PC-9 (cell line): ENCODE measurements around the gene PCDHGB1. TPM values are rescaled to one million over a fixed set of nuclear protein-coding genes. Genes with fewer than 3 reads are reported as not detected.

Experiments
- BruUV-seq: library from RNA; stranded (reverse); fragments of 400-500 nt; replicated peaks from 2 replicates; lab custom pipeline; 2021; lab: Mats Ljungman, UMichigan
- CTCF ChIA-PET: fragments of 300-600 bp; sonication (Branson Sonifier 250); formaldehyde crosslinking; loops from one replicate; lab custom pipeline; 2022; ENCODE audit warnings: antibody characterized with exemption; lab: Charles Lee
- POLR2A ChIA-PET: fragments of 300-600 bp; sonication (Branson Sonifier 250); formaldehyde crosslinking; loops from one replicate; lab custom pipeline; 2022; ENCODE audit warnings: antibody characterized with exemption; ENCODE audit not compliant: unreplicated experiment; lab: Charles Lee
- DNase-seq, 2 experiments: peaks; one replicate each; pipeline versions ENCODE4 v3.0.0 to v3.0.0-alpha.2; 2015 to 2022; ENCODE audit warnings: mixed read lengths in 1 of 2
- H2AFZ ChIP-seq: fragments of 200-600 bp; sonication (generic); 2 replicates; pipeline ENCODE4 v1.8.1; 2017; ENCODE audit warnings: antibody characterized with exemption
- H3F3A ChIP-seq: fragments of 200-600 bp; sonication (generic); 2 replicates; pipeline ENCODE4 v1.8.1; 2017; ENCODE audit warnings: antibody characterized with exemption, mild to moderate bottlenecking, low read depth; ENCODE audit not compliant: insufficient read depth
- H3K27ac ChIP-seq: fragments of 200-600 bp; sonication (generic); 2 replicates; pipeline ENCODE4 v1.6.1; 2016; ENCODE audit warnings: mixed run types
- H3K27me3 ChIP-seq: fragments of 200-600 bp; sonication (generic); 2 replicates; pipeline ENCODE4 v1.6.1; 2016; ENCODE audit warnings: low read depth, mixed run types; ENCODE audit not compliant: insufficient read depth
- H3K36me3 ChIP-seq: fragments of 200-600 bp; sonication (generic); 2 replicates; pipeline ENCODE4 v1.6.1; 2016; ENCODE audit warnings: low read depth, mixed run types
- H3K4me1 ChIP-seq: fragments of 200-600 bp; sonication (generic); replicated peaks from 2 replicates; pipeline ENCODE4 v1.6.1; 2016; ENCODE audit warnings: mixed run types; ENCODE audit not compliant: insufficient read depth
- H3K4me2 ChIP-seq: fragments of 200-600 bp; sonication (generic); 2 replicates; pipeline ENCODE4 v1.6.1; 2017; ENCODE audit warnings: mixed run types
- H3K4me3 ChIP-seq: fragments of 200-600 bp; sonication (generic); 2 replicates; pipeline ENCODE4 v1.6.1; 2016; ENCODE audit warnings: mixed run types
- H3K79me2 ChIP-seq: fragments of 200-600 bp; sonication (generic); 2 replicates; pipeline ENCODE4 v1.6.1; 2017; ENCODE audit warnings: low read depth, mixed run types
- H3K9me2 ChIP-seq: fragments of 200-600 bp; sonication (generic); 2 replicates; pipeline ENCODE4 v1.8.1; 2017; ENCODE audit warnings: mild to moderate bottlenecking; ENCODE audit not compliant: insufficient read depth
- H3K9me3 ChIP-seq: fragments of 200-600 bp; sonication (generic); 2 replicates; pipeline ENCODE4 v1.8.1; 2016; ENCODE audit warnings: low read depth; ENCODE audit not compliant: insufficient read depth
- H4K20me1 ChIP-seq: fragments of 200-600 bp; sonication (generic); 2 replicates; pipeline ENCODE4 v1.8.1; 2017; ENCODE audit not compliant: insufficient read depth
- EZH2 ChIP-seq: fragments of 200-600 bp; sonication (generic); IDR thresholded peaks from 2 replicates; pipeline ENCODE4 v1.8.0; 2017; ENCODE audit warnings: antibody characterized with exemption, low read depth
- intact Hi-C: fragments of 100-400 bp; cut with micrococcal nuclease; formaldehyde crosslinking; loops from one replicate; pipeline ENCODE4 v1.10.0; 2022; ENCODE audit not compliant: unreplicated experiment
- total RNA-seq: library from RNA; stranded (reverse); gene quantifications from 2 replicates; pipeline ENCODE4 v1.2.3, GENCODE V29; 2021
- TF ChIP-seq, protein P1 (sequence below): fragments of 200-600 bp; sonication (generic); conservative IDR thresholded peaks from 2 replicates; pipeline ENCODE4 v1.6.1; 2017; ENCODE audit warnings: mixed run types, antibody characterized with exemption, mild to moderate bottlenecking, moderate library complexity

PCDHGB1 gene
- total RNA-seq, 1 experiment from 2014 or later: not detected

DNA sequence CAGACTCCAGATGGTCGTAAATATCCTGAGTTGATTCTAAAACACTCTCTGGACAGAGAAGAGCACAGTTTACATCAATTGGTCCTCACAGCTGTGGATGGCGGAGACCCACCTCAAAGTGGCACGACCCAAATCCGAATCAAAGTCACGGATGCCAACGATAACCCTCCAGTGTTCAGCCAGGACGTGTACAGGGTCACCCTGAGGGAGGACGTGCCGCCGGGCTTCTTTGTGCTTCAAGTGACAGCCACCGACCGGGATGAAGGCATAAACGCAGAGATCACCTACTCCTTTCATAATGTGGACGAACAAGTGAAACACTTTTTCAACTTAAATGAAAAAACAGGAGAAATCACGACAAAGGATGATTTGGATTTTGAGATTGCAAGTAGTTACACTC is 10.8 kb downstream of the PCDHGB1 start:
- no peaks in the 10 kb centered on the region for H3F3A ChIP-seq
- H3K79me2 ChIP-seq: no peaks in the 10 kb centered on the region
- BruUV-seq: no TSS peak
- intact Hi-C loops: no loop called here
- TF ChIP-seq, protein P1, sequence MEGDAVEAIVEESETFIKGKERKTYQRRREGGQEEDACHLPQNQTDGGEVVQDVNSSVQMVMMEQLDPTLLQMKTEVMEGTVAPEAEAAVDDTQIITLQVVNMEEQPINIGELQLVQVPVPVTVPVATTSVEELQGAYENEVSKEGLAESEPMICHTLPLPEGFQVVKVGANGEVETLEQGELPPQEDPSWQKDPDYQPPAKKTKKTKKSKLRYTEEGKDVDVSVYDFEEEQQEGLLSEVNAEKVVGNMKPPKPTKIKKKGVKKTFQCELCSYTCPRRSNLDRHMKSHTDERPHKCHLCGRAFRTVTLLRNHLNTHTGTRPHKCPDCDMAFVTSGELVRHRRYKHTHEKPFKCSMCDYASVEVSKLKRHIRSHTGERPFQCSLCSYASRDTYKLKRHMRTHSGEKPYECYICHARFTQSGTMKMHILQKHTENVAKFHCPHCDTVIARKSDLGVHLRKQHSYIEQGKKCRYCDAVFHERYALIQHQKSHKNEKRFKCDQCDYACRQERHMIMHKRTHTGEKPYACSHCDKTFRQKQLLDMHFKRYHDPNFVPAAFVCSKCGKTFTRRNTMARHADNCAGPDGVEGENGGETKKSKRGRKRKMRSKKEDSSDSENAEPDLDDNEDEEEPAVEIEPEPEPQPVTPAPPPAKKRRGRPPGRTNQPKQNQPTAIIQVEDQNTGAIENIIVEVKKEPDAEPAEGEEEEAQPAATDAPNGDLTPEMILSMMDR: no peak
- no peak for TF ChIP-seq EZH2
- H3K27ac ChIP-seq: no peak overlapping the region
- POLR2A ChIA-PET: no interaction called here
- peaks cover 19% of the 10 kb centered on the region for H3K27me3 ChIP-seq
- DNase-seq: no peak
- no peak overlapping the region for H3K4me3 ChIP-seq
- H3K36me3 ChIP-seq: no peaks in the 10 kb centered on the region
- no peak overlapping the region for H3K4me2 ChIP-seq
- no peaks in the 10 kb centered on the region for H3K4me1 ChIP-seq
- H3K9me3 ChIP-seq: peaks cover 7% of the 10 kb centered on the region; the same call in 1 of the 2 replicates
- CTCF ChIA-PET: interaction anchor here (1.3 kb wide), 1 partner anchor 40 kb away, joined by 4 read pairs; the partner anchor contains the start of gene TAF7
- H3K9me2 ChIP-seq: no peaks in the 10 kb centered on the region
- no peaks in the 10 kb centered on the region for H4K20me1 ChIP-seq
- H2AFZ ChIP-seq: no peak overlapping the region

DNA sequence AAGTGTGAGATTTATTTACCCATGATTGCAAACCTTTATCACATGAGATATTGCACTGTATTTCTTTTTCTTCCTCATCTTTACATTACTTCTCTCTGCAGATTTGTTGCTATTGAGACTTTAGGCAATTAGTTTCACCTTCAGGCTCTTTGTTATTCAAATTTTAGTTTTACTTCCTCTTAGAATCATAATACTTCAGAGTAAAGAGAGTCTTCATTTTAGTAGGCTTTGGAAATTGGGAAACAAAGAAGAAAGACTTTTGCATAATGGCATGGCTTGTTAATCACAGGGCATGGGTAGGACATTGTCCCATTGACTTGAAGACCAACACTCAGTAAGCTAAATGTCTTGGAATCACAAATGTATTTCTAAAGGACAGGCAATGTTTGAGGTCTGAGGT is 12.8 kb downstream of the PCDHGB1 start:
- H3K27me3 ChIP-seq: peaks cover 35% of the 10 kb centered on the region
- no peak overlapping the region for H3K4me3 ChIP-seq
- intact Hi-C loops: no loop called here
- no peak for DNase-seq
- H3K27ac ChIP-seq: no peak overlapping the region
- no peak overlapping the region for H3K4me2 ChIP-seq
- H2AFZ ChIP-seq: no peak overlapping the region
- no peaks in the 10 kb centered on the region for H3K79me2 ChIP-seq
- BruUV-seq: no TSS peak
- no peaks in the 10 kb centered on the region for H4K20me1 ChIP-seq
- H3K36me3 ChIP-seq: no peaks in the 10 kb centered on the region
- no peaks in the 10 kb centered on the region for H3K9me2 ChIP-seq
- peaks cover 9% of the 10 kb centered on the region; the same call in 1 of the 2 replicates for H3K9me3 ChIP-seq
- POLR2A ChIA-PET: no interaction called here
- TF ChIP-seq EZH2: no peak
- TF ChIP-seq, protein P1: no peak
- no peaks in the 10 kb centered on the region for H3K4me1 ChIP-seq
- no peaks in the 10 kb centered on the region for H3F3A ChIP-seq
- CTCF ChIA-PET: no interaction called here

DNA sequence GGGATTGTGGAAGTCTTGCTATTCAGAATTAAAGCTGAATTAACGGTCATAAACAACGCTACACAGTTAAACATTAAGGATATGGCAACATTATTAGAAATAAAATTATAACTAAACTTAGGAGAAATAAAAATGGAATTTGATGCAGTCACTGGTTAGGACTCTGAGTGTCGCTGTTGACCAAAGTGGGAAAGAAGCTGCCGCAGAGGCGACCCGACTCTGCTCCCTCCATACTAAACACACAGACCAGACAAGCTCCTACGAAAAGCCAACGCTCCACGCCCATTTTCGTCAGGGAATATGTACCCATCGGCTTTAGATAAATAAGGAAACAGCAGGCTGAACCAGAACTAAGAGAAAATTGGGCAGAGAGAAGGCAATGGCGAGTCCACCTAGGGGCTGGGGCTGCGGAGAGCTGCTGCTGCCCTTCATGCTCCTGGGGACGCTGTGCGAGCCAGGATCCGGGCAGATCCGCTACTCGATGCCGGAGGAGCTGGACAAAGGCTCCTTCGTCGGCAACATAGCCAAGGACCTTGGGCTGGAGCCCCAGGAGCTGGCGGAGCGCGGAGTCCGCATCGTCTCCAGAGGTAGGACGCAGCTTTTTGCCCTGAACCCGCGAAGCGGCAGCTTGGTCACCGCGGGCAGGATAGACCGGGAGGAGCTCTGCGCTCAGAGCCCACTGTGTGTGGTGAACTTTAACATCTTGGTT is 14.2 kb downstream of the PCDHGB1 start, which contains the start of gene PCDHGA5:
Gene PCDHGA5 (plus strand): TSS at position 211 of the 709 bp plus-strand sequence. CDS start 169 bp downstream, at position 380.
- Histone ChIP-seq H3K4me3 (no peak within 1 kb of the TSS), H3F3A (no peaks in the 10 kb centered on the region), H3K27ac (no peak within 1 kb of the TSS), H2AFZ (no peak within 1 kb of the TSS), H3K79me2 (no peaks in the 10 kb centered on the region), H3K9me2 (no peaks in the 10 kb centered on the region), H3K4me2 (no peak within 1 kb of the TSS), H3K27me3 (peaks cover 36% of the 10 kb centered on the region), H3K4me1 (no peaks in the 10 kb centered on the region), H4K20me1 (no peaks in the 10 kb centered on the region), H3K9me3 (peaks cover 12% of the 10 kb centered on the region; the same call in 1 of the 2 replicates), H3K36me3 (no peaks in the 10 kb centered on the region)
- BruUV-seq: no TSS peak
- intact Hi-C loops: no loop called here
- POLR2A ChIA-PET: no interaction called here
- no peak for DNase-seq
- TF ChIP-seq EZH2: no peak
- TF ChIP-seq, protein P1: no peak
- CTCF ChIA-PET: no interaction called here
